HCT116 (cell line): Measurements from ENCODE around the gene GFI1B.

Experiments used
- RAD21 ChIP-seq: IDR thresholded peaks from 2 replicates; pipeline ENCODE4 v1.6.1; 2012; ENCODE audit warnings: low read depth, mild to moderate bottlenecking
- SIN3A ChIP-seq: IDR thresholded peaks from 2 replicates; pipeline ENCODE4 v1.6.1; 2012; ENCODE audit warnings: low read depth
- TF ChIP-seq, protein P1 (sequence below): IDR thresholded peaks from 2 replicates; pipeline ENCODE4 v1.6.1; 2012; ENCODE audit warnings: low read depth
- TF ChIP-seq, protein P2 (sequence below), 3 experiments: fragments of 200-600 bp in 1 of 3; sonication (generic) in 1 of 3; IDR thresholded peaks in 2 of 3; conservative IDR thresholded peaks in 1 of 3; 2 replicates each; pipeline ENCODE4 v1.5.1; 2012 to 2017; ENCODE audit warnings: low read depth in 2 of 3, low read length in 2 of 3, antibody characterized with exemption in 1 of 3, borderline replicate concordance in 1 of 3, control low read depth in 1 of 3, mild to moderate bottlenecking in 1 of 3, mixed read lengths in 1 of 3, mixed run types in 1 of 3, moderate library complexity in 1 of 3; ENCODE audit not compliant: insufficient read depth in 1 of 3

DNA sequence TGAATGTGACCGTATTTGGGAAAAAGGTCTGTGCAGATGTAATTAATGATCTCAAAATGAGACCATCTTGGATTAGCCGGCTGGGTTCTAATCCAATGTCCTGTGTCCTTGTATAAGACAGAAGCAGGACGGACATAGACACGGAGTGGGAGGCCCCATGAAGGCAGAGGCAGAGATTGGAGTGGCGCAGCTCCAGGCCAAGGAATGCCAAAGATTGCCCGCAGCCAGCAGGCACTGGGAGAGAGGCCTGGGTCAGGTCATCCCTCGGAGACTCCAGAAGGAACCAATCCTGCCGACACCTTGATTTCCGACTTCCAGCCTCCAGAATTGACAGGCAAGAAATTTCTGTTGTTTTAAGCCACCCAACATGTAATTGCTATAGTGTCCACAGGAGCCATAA, 13.0 kb upstream of the GFI1B start:
- TF ChIP-seq, protein P1, sequence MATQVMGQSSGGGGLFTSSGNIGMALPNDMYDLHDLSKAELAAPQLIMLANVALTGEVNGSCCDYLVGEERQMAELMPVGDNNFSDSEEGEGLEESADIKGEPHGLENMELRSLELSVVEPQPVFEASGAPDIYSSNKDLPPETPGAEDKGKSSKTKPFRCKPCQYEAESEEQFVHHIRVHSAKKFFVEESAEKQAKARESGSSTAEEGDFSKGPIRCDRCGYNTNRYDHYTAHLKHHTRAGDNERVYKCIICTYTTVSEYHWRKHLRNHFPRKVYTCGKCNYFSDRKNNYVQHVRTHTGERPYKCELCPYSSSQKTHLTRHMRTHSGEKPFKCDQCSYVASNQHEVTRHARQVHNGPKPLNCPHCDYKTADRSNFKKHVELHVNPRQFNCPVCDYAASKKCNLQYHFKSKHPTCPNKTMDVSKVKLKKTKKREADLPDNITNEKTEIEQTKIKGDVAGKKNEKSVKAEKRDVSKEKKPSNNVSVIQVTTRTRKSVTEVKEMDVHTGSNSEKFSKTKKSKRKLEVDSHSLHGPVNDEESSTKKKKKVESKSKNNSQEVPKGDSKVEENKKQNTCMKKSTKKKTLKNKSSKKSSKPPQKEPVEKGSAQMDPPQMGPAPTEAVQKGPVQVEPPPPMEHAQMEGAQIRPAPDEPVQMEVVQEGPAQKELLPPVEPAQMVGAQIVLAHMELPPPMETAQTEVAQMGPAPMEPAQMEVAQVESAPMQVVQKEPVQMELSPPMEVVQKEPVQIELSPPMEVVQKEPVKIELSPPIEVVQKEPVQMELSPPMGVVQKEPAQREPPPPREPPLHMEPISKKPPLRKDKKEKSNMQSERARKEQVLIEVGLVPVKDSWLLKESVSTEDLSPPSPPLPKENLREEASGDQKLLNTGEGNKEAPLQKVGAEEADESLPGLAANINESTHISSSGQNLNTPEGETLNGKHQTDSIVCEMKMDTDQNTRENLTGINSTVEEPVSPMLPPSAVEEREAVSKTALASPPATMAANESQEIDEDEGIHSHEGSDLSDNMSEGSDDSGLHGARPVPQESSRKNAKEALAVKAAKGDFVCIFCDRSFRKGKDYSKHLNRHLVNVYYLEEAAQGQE, result no peak
- TF ChIP-seq RAD21, result no peak
- TF ChIP-seq SIN3A, result no peak
- TF ChIP-seq, protein P2, sequence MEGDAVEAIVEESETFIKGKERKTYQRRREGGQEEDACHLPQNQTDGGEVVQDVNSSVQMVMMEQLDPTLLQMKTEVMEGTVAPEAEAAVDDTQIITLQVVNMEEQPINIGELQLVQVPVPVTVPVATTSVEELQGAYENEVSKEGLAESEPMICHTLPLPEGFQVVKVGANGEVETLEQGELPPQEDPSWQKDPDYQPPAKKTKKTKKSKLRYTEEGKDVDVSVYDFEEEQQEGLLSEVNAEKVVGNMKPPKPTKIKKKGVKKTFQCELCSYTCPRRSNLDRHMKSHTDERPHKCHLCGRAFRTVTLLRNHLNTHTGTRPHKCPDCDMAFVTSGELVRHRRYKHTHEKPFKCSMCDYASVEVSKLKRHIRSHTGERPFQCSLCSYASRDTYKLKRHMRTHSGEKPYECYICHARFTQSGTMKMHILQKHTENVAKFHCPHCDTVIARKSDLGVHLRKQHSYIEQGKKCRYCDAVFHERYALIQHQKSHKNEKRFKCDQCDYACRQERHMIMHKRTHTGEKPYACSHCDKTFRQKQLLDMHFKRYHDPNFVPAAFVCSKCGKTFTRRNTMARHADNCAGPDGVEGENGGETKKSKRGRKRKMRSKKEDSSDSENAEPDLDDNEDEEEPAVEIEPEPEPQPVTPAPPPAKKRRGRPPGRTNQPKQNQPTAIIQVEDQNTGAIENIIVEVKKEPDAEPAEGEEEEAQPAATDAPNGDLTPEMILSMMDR (IDR thresholded peaks at IDR 0.05 in 2 of 3, conservative IDR thresholded peaks at IDR 0.05 in 1 of 3; ENCODE audit: borderline replicate concordance in 1 of 3, insufficient read depth in 1 of 3, low read depth in 2 of 3, low read length in 2 of 3), result no peak
